ENCODE measurements around the gene MEI1.

Gene MEI1

GRCh38 chr22:41674846-41675340 lies 24.4 kb upstream of the MEI1 start:
- no peak overlapping the region for H3K4me3 ChIP-seq (replicated peaks; ENCODE audit: insufficient read depth, low read length)

GRCh38 chr22:41676134-41676533 lies 23.2 kb upstream of the MEI1 start:
- H3K27me3 ChIP-seq (ENCODE audit: insufficient read depth, poor library complexity, severe bottlenecking), result no peaks in the 10 kb centered on the region
- no peak for TF ChIP-seq POLR2AphosphoS5 (IDR thresholded peaks at IDR 0.05; ENCODE audit: low read depth)

More at GRCh38 chr22:41674846-41675340, 24.4 kb upstream of the MEI1 start:
- DNase-seq (ENCODE audit: low read depth in 1 of 2, low spot score in 1 of 2), result no peak
- no peak overlapping the region for H3K27ac ChIP-seq (replicated peaks)
- TF ChIP-seq, protein P1, sequence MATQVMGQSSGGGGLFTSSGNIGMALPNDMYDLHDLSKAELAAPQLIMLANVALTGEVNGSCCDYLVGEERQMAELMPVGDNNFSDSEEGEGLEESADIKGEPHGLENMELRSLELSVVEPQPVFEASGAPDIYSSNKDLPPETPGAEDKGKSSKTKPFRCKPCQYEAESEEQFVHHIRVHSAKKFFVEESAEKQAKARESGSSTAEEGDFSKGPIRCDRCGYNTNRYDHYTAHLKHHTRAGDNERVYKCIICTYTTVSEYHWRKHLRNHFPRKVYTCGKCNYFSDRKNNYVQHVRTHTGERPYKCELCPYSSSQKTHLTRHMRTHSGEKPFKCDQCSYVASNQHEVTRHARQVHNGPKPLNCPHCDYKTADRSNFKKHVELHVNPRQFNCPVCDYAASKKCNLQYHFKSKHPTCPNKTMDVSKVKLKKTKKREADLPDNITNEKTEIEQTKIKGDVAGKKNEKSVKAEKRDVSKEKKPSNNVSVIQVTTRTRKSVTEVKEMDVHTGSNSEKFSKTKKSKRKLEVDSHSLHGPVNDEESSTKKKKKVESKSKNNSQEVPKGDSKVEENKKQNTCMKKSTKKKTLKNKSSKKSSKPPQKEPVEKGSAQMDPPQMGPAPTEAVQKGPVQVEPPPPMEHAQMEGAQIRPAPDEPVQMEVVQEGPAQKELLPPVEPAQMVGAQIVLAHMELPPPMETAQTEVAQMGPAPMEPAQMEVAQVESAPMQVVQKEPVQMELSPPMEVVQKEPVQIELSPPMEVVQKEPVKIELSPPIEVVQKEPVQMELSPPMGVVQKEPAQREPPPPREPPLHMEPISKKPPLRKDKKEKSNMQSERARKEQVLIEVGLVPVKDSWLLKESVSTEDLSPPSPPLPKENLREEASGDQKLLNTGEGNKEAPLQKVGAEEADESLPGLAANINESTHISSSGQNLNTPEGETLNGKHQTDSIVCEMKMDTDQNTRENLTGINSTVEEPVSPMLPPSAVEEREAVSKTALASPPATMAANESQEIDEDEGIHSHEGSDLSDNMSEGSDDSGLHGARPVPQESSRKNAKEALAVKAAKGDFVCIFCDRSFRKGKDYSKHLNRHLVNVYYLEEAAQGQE (IDR thresholded peaks at IDR 0.05; ENCODE audit: insufficient replicate concordance, low read depth), result no peak
- TF ChIP-seq GABPA (IDR thresholded peaks at IDR 0.05; ENCODE audit: low read depth) (no peak), POLR2AphosphoS5 (IDR thresholded peaks at IDR 0.05; ENCODE audit: low read depth) (no peak), SPI1 (IDR thresholded peaks at IDR 0.05; ENCODE audit: borderline replicate concordance, low read depth) (no peak)
- TF ChIP-seq, protein P2, sequence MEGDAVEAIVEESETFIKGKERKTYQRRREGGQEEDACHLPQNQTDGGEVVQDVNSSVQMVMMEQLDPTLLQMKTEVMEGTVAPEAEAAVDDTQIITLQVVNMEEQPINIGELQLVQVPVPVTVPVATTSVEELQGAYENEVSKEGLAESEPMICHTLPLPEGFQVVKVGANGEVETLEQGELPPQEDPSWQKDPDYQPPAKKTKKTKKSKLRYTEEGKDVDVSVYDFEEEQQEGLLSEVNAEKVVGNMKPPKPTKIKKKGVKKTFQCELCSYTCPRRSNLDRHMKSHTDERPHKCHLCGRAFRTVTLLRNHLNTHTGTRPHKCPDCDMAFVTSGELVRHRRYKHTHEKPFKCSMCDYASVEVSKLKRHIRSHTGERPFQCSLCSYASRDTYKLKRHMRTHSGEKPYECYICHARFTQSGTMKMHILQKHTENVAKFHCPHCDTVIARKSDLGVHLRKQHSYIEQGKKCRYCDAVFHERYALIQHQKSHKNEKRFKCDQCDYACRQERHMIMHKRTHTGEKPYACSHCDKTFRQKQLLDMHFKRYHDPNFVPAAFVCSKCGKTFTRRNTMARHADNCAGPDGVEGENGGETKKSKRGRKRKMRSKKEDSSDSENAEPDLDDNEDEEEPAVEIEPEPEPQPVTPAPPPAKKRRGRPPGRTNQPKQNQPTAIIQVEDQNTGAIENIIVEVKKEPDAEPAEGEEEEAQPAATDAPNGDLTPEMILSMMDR (IDR thresholded peaks at IDR 0.05; ENCODE audit: insufficient read depth, low read length), result no peak
- no peaks in the 10 kb centered on the region for H3K27me3 ChIP-seq (ENCODE audit: insufficient read depth, poor library complexity, severe bottlenecking)

DNA sequence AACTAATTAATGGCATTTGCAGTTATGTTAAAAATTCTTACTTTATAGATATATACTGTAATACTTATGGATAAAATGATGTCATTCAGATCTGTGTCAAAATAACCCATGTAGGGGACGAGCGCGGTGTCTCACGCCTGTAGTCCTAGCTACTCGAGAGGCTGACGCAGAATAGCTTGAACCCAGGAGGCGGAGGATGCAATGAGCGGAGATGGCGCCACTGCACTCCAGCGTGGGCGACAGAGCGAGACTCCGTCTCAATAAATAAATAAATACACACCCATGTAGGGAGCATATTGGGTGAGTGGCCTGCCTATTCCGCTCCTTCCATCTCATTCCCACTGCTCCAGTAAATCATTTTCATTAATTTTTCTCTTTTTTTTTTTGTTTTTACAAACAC lies 17.7 kb upstream of the MEI1 start:
- H3K27ac ChIP-seq (replicated peaks), result peak overlapping the region; percentile 70
- TF ChIP-seq GABPA (IDR thresholded peaks at IDR 0.05; ENCODE audit: low read depth) (no peak), SPI1 (IDR thresholded peaks at IDR 0.05; ENCODE audit: borderline replicate concordance, low read depth) (no peak)
- DNase-seq (ENCODE audit: low read depth in 1 of 2, low spot score in 1 of 2), result no peak
- H3K27me3 ChIP-seq (ENCODE audit: insufficient read depth, poor library complexity, severe bottlenecking), result no peaks in the 10 kb centered on the region
- H3K4me3 ChIP-seq (replicated peaks; ENCODE audit: insufficient read depth, low read length), result peak overlapping the region; percentile 79

More at GRCh38 chr22:41676134-41676533, 23.2 kb upstream of the MEI1 start:
- no peak overlapping the region for H3K4me3 ChIP-seq (replicated peaks; ENCODE audit: insufficient read depth, low read length)
- DNase-seq (ENCODE audit: low read depth in 1 of 2, low spot score in 1 of 2), result no peak
- H3K27ac ChIP-seq (replicated peaks), result no peak overlapping the region

- Histone ChIP-seq H3K27ac (replicated peaks) (peak overlapping the region; percentile 70), H3K27me3 (ENCODE audit: insufficient read depth, poor library complexity, severe bottlenecking) (no peaks in the 10 kb centered on the region), H3K4me3 (replicated peaks; ENCODE audit: insufficient read depth, low read length) (peak overlapping the region; percentile 79)
- peak; percentile 85 for DNase-seq (ENCODE audit: low read depth in 1 of 2, low spot score in 1 of 2)
- TF ChIP-seq, protein P1 (IDR thresholded peaks at IDR 0.05; ENCODE audit: insufficient replicate concordance, low read depth), result no peak
- no peak for TF ChIP-seq SPI1 (IDR thresholded peaks at IDR 0.05; ENCODE audit: borderline replicate concordance, low read depth)
- peak; percentile 90 for TF ChIP-seq POLR2AphosphoS5 (IDR thresholded peaks at IDR 0.05; ENCODE audit: low read depth)
- TF ChIP-seq GABPA (IDR thresholded peaks at IDR 0.05; ENCODE audit: low read depth), result peak; percentile 90
- TF ChIP-seq, protein P2 (IDR thresholded peaks at IDR 0.05; ENCODE audit: insufficient read depth, low read length), result no peak
These were observed 17.1 kb upstream of the MEI1 start for GRCh38 chr22:41682033-41682807.

Measured in HL-60 (cell line).